GM06990 (cell line): ENCODE measurements around the gene WDR38.

Experiments used
- DNase-seq: peaks from one replicate; pipeline ENCODE4 v3.0.0-alpha.2; 2011; ENCODE audit not compliant: insufficient read length; ENCODE audit errors: extremely low read depth
- H3K27me3 ChIP-seq: replicated peaks from 2 replicates; pipeline ENCODE4 v1.6.0; 2011; ENCODE audit warnings: low read length; ENCODE audit not compliant: control insufficient read depth, insufficient read depth
- H3K36me3 ChIP-seq: 2 replicates; pipeline ENCODE4 v1.5.1; 2011; ENCODE audit warnings: low read length; ENCODE audit not compliant: control insufficient read depth, insufficient read depth
- H3K4me3 ChIP-seq: replicated peaks from 2 replicates; pipeline ENCODE4 v1.5.1; 2011; ENCODE audit warnings: low read depth, mild to moderate bottlenecking, control low read depth, low read length
- CTCF ChIP-seq: IDR thresholded peaks from 2 replicates; pipeline ENCODE4 v1.5.1; 2011; ENCODE audit warnings: low read length, control low read depth, mild to moderate bottlenecking, inconsistent platforms; ENCODE audit not compliant: insufficient read depth, poor library complexity, severe bottlenecking

The WDR38 gene

DNA sequence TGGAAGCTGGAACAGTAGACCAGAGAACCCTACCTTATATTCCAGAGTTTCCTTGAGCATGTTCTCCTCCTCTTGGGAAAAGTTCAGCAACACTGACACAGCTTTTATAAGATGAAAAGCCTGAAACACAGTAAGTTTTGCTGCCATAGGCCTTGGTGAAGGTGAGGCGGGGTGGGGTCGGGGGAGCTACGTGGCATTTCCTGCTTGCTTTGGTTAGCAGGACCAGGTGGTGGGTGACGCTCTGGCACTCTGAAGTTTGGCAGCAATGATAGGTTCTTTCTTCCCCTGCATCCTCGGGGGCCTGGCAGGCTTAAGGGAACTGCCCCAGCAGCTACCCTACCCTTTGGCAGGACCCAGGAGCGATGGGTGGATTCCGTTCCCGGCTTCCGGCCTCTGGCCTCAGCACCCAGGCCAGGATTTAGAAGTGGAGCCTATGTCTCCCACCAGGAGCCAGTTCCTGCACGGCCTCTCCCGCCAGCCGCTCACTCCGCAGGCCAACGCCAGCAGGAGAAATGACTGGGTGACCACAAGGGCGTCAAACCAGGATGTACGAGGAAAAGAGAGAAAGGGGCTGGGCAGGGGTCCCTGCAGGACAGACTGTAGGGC is 28.0 kb downstream of the WDR38 start:
- H3K4me3 ChIP-seq = no peak overlapping the region
- DNase-seq = no peak
- peaks cover 31% of the 10 kb centered on the region for H3K36me3 ChIP-seq
- no peaks in the 10 kb centered on the region for H3K27me3 ChIP-seq
- TF ChIP-seq CTCF = no peak

DNA sequence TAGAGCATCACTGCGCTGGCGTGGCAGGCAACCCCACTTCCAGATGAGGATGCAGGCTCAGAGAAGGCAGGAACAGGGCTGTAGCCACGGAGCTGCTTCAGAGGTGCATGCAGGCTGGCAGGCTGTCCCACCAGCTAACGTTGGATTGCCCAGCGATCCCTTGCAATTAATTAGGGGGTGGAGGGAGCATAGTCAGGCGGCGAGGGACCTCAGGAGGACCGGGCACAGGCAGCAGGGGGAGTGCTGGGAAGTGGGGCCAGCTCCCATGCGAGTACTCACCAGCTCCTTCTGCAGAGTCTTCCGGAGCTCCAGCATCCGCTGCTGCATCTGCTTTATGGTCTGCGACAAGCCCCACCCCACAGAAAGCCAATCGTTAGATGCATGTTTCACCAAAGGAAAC is 29.0 kb downstream of the WDR38 start:
- DNase-seq = no peak
- H3K4me3 ChIP-seq = no peak overlapping the region
- H3K27me3 ChIP-seq = no peaks in the 10 kb centered on the region
- TF ChIP-seq CTCF = no peak
- peaks cover 31% of the 10 kb centered on the region for H3K36me3 ChIP-seq

DNA sequence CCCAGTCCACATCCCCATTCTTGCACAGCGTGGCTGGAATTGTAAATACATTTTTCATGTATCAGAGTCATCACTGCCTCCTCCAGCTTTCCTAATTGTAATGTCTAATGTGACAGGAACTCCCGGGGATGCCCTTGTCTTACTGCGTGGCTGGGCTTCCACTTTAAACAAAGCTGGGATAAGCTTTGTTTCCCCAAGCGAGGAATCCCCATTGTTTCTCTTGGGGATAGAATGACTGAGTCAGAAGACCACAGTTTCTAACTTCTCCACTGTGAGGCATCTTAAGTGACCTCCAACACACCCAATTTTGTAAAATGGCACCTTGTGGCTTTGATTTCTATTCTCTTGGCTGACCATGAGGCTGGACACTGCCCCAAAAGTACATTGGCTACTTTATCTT is 31.1 kb downstream of the WDR38 start:
- Histone ChIP-seq H3K4me3 (no peak overlapping the region), H3K36me3 (peaks cover 40% of the 10 kb centered on the region), H3K27me3 (no peaks in the 10 kb centered on the region)
- DNase-seq = no peak
- no peak for TF ChIP-seq CTCF

GRCh38 chr9:124885551-124885950 is 32.3 kb downstream of the WDR38 start:
- no peak for TF ChIP-seq CTCF
- Histone ChIP-seq H3K36me3 (peaks cover 40% of the 10 kb centered on the region), H3K27me3 (no peaks in the 10 kb centered on the region), H3K4me3 (no peak overlapping the region)
- no peak for DNase-seq

GRCh38 chr9:124886461-124886860 is 33.2 kb downstream of the WDR38 start:
- no peak overlapping the region for H3K4me3 ChIP-seq
- DNase-seq = no peak
- no peak for TF ChIP-seq CTCF
- H3K27me3 ChIP-seq = no peaks in the 10 kb centered on the region
- H3K36me3 ChIP-seq = peaks cover 38% of the 10 kb centered on the region

DNA sequence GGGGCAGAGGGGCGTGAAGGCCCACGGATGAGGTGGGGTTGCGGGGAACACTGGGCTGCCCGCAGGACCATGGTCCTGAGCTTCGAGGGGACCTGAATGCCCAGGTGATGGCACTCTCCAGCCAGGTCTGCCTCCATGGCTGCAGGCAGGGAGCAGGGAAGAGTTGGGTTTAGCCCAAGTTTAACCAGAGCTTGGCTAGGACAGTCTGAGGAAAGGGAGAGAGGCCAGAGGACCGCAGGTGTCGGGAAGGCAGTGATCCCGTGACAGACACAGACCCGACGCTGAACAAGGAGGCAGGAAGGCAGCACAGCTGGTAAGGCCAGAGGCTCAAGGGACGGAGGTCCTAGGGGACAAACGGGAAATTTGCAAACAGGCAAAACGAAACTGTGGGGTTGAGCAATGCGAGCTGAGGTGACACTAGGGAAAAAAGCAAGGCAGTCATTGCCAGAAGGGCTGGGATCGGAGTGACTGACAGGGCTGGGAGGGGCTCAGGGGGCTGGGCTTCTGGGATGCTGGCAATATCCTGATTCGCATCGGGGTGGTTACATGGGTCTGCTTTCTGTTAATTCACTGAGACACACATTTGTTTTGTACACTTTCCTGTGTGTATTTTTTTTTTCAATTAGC is 33.7 kb downstream of the WDR38 start:
- H3K4me3 ChIP-seq = no peak overlapping the region
- DNase-seq = no peak
- TF ChIP-seq CTCF = no peak
- H3K27me3 ChIP-seq = no peaks in the 10 kb centered on the region
- H3K36me3 ChIP-seq = peaks cover 38% of the 10 kb centered on the region
